Endothelial cell of umbilical vein (primary cell): Measurements from ENCODE around the gene MTSS2. TPM values are rescaled to one million over a fixed set of nuclear protein-coding genes. Genes with fewer than 3 reads are reported as not detected.

Experiments
- BruUV-seq: library from RNA; stranded (reverse); fragments of 400-500 nt; replicated peaks from 2 replicates; lab custom pipeline; 2021; lab: Mats Ljungman, UMichigan
- CTCF ChIA-PET: fragments of 300-600, 350-600 bp; sonication (Branson Sonifier 250); formaldehyde crosslinking; loops from one replicate; lab custom pipeline; 2021; ENCODE audit warnings: antibody characterized with exemption, inconsistent platforms; lab: Charles Lee
- POLR2A ChIA-PET: fragments of 300-600, 350-600 bp; sonication (Branson Sonifier 250); formaldehyde crosslinking; loops from one replicate; lab custom pipeline; 2021; ENCODE audit warnings: antibody characterized with exemption, inconsistent platforms; lab: Charles Lee
- DNase-seq: peaks from one replicate; pipeline ENCODE4 v3.0.0-alpha.2; 2011; ENCODE audit warnings: low read depth, low spot score
- FAIRE-seq: peaks from 2 replicates; lab custom pipeline; 2011; peaks lifted over from hg19 to GRCh38; lab: Jason Lieb, UNC
- H2AFZ ChIP-seq: 2 replicates; pipeline ENCODE4 v1.6.0; 2012; ENCODE audit warnings: low read depth, low read length, control low read depth, inconsistent platforms
- H3K27ac ChIP-seq: 2 replicates; pipeline ENCODE4 v1.5.1; 2011; ENCODE audit warnings: low read depth, mild to moderate bottlenecking, control low read depth, low read length, moderate library complexity; ENCODE audit not compliant: insufficient read depth
- H3K27me3 ChIP-seq, 2 experiments: 2 replicates each; pipeline versions ENCODE4 v1.6.0 to v1.6.1; 2011; ENCODE audit warnings: low read length in 2 of 2, mixed read lengths in 1 of 2; ENCODE audit not compliant: control insufficient read depth in 2 of 2, insufficient read depth in 2 of 2
- H3K36me3 ChIP-seq, 2 experiments: 2 replicates in 1 of 2; 3 replicates in 1 of 2; pipeline ENCODE4 v1.5.1; 2011; ENCODE audit warnings: low read length in 2 of 2, mild to moderate bottlenecking in 1 of 2, moderate library complexity in 1 of 2; ENCODE audit not compliant: control insufficient read depth in 2 of 2, insufficient read depth in 2 of 2; ENCODE audit errors: extremely low read depth in 1 of 2
- H3K4me1 ChIP-seq: 3 replicates; pipeline ENCODE4 v1.5.1; 2011; ENCODE audit warnings: mild to moderate bottlenecking, low read length; ENCODE audit not compliant: control insufficient read depth, insufficient read depth; ENCODE audit errors: extremely low read depth
- H3K4me2 ChIP-seq: 2 replicates; pipeline ENCODE4 v1.6.1; 2011; ENCODE audit warnings: low read length, control low read depth, mixed read lengths; ENCODE audit not compliant: insufficient read depth
- H3K4me3 ChIP-seq, 3 experiments: fragments of 200-600 bp in 1 of 3; sonication (generic), shearing (Covaris generic) in 1 of 3; replicated peaks in 1 of 3; 2 replicates each; pipeline ENCODE4 v1.5.1; 2011 to 2016; ENCODE audit warnings: control low read depth in 3 of 3, low read length in 3 of 3, mild to moderate bottlenecking in 2 of 3, inconsistent platforms in 1 of 3, low read depth in 1 of 3, moderate library complexity in 1 of 3; ENCODE audit not compliant: insufficient read depth in 1 of 3
- H3K79me2 ChIP-seq: 2 replicates; pipeline ENCODE4 v1.6.0; 2012; ENCODE audit warnings: low read length, inconsistent platforms; ENCODE audit not compliant: control insufficient read depth, insufficient read depth
- H3K9ac ChIP-seq: replicated peaks from 2 replicates; pipeline ENCODE3; 2011; ENCODE audit warnings: low read length, control low read depth; ENCODE audit not compliant: insufficient read depth; ENCODE audit errors: extremely low read depth
- H3K9me1 ChIP-seq: replicated peaks from 3 replicates; pipeline ENCODE4 v1.6.0; 2011; ENCODE audit warnings: mild to moderate bottlenecking, low read length; ENCODE audit not compliant: control insufficient read depth, insufficient read depth; ENCODE audit errors: extremely low read depth
- H3K9me3 ChIP-seq: replicated peaks from 2 replicates; pipeline ENCODE4 v1.5.1; 2012; ENCODE audit warnings: low read length, inconsistent platforms; ENCODE audit not compliant: control insufficient read depth, insufficient read depth
- H4K20me1 ChIP-seq: replicated peaks from 2 replicates; pipeline ENCODE3; 2011; ENCODE audit warnings: mild to moderate bottlenecking, low read length; ENCODE audit not compliant: control insufficient read depth, insufficient read depth; ENCODE audit errors: extremely low read depth
- CTCF ChIP-seq, 2 donors: IDR thresholded peaks; 1 replicate in 1 of 2; 2 replicates in 1 of 2; pipeline ENCODE4 v1.5.1; 2011; ENCODE audit warnings: low read length in 2 of 2, mild to moderate bottlenecking in 2 of 2, moderate library complexity in 2 of 2, control low read depth in 1 of 2, inconsistent platforms in 1 of 2, low read depth in 1 of 2; ENCODE audit not compliant: insufficient read depth in 1 of 2; ENCODE audit errors: extremely low read depth in 1 of 2
- EZH2 ChIP-seq: IDR thresholded peaks from 2 replicates; pipeline ENCODE4 v1.6.1; 2012; ENCODE audit warnings: borderline replicate concordance, low read depth, mild to moderate bottlenecking, moderate library complexity, low read length, inconsistent platforms; ENCODE audit not compliant: severe bottlenecking
- FOS ChIP-seq: IDR thresholded peaks from 2 replicates; pipeline ENCODE4 v1.6.1; 2011; ENCODE audit warnings: mild to moderate bottlenecking, low read length, moderate library complexity, borderline replicate concordance; ENCODE audit not compliant: insufficient read depth
- GATA2 ChIP-seq: IDR thresholded peaks from 2 replicates; pipeline ENCODE4 v1.7.0; 2011; ENCODE audit warnings: low read depth, mild to moderate bottlenecking, moderate library complexity, mixed read lengths, low read length; ENCODE audit not compliant: insufficient read length, insufficient read depth
- JUN ChIP-seq: IDR thresholded peaks from 2 replicates; pipeline ENCODE4 v1.6.1; 2011; ENCODE audit warnings: borderline replicate concordance, low read depth; ENCODE audit not compliant: insufficient read length, insufficient read depth
- MAX ChIP-seq: IDR thresholded peaks from 2 replicates; pipeline ENCODE4 v1.6.1; 2011; ENCODE audit not compliant: insufficient read depth, insufficient read length
- MYC ChIP-seq: IDR thresholded peaks from one replicate; pipeline ENCODE4 v1.6.1; 2011; ENCODE audit warnings: mild to moderate bottlenecking, low read depth, low read length
- POLR2A ChIP-seq: IDR thresholded peaks from 2 replicates; pipeline ENCODE4 v1.6.1; 2012; ENCODE audit warnings: low read depth, mild to moderate bottlenecking, control low read depth, low read length
- POLR2AphosphoS5 ChIP-seq: IDR thresholded peaks from 2 replicates; pipeline ENCODE4 v1.6.1; 2012; ENCODE audit warnings: low read depth, mild to moderate bottlenecking, control low read depth, low read length, moderate library complexity; ENCODE audit not compliant: insufficient read depth
- dilution Hi-C: fragments of 300-500 bp; cut with MboI; formaldehyde crosslinking; loops from one replicate; pipeline ENCODE4 v1.15.0; 2019; ENCODE audit warnings: low sequenced_read_pairs; ENCODE audit not compliant: extremely low pct_ligation_motif_present
- intact Hi-C: fragments of 100-400 bp; cut with micrococcal nuclease; formaldehyde crosslinking; loops from one replicate; pipeline ENCODE4 v1.10.0; 2022
- polyA plus RNA-seq, 4 experiments: library from polyadenylated mRNA; depleted of rRNA in 3 of 4; stranded (reverse) in 3 of 4; unstranded in 1 of 4; fragments of >200 nt; gene quantifications; 2 replicates each; pipeline versions ENCODE4 v1.2.1 to v1.2.3, GENCODE V29; 2011 to 2012; ENCODE audit warnings: missing spikeins in 1 of 4
- total RNA-seq: library from RNA; stranded (reverse); gene quantifications from 2 replicates; pipeline ENCODE4 v1.2.3, GENCODE V29; 2021

MTSS2 gene
- total and polyA plus RNA-seq, 2 donors (not counting 3 experiments of a cell fraction or from before 2014, with no cell fraction given), result 38.4 to 42.3 TPM

- ChIA-PET POLR2A (no interaction called here), CTCF (interaction anchor here (2.8 kb wide), 1 partner anchor 101 kb away, joined by 9 read pairs; no protein-coding TSS in a partner anchor)
- peaks cover 3 to 28% of the 10 kb centered on the region in 2 experiments for H3K36me3 ChIP-seq
- H4K20me1 ChIP-seq, result no peaks in the 10 kb centered on the region
- H3K9me3 ChIP-seq, result no peaks in the 10 kb centered on the region
- FAIRE-seq (no peak), DNase-seq (no peak)
- no peak overlapping the region for H3K9ac ChIP-seq
- H3K27ac ChIP-seq, result no peak overlapping the region
- peaks cover 3% of the 10 kb centered on the region for H3K4me1 ChIP-seq
- no TSS peak for BruUV-seq
- no peaks in the 10 kb centered on the region for H3K79me2 ChIP-seq
- H3K4me2 ChIP-seq, result no peak overlapping the region
- H2AFZ ChIP-seq, result no peak overlapping the region
- no peaks in the 10 kb centered on the region for H3K9me1 ChIP-seq
- H3K27me3 ChIP-seq, result no peaks in the 10 kb centered on the region
- intact Hi-C loops, result no loop called here
- no peak for TF ChIP-seq EZH2
- no peak for TF ChIP-seq POLR2A
- TF ChIP-seq GATA2, result no peak
- no peak for TF ChIP-seq JUN
- TF ChIP-seq CTCF (IDR thresholded peaks at IDR 0.05; ENCODE audit: extremely low read depth in 1 of 2, insufficient read depth in 1 of 2, low read depth in 1 of 2, low read length in 2 of 2), result no peak
- TF ChIP-seq FOS, result no peak
- no peak for TF ChIP-seq POLR2AphosphoS5
- TF ChIP-seq MYC, result no peak
- TF ChIP-seq MAX, result no peak
- H3K4me3 ChIP-seq, result no peak overlapping the region
- dilution Hi-C loops, result loop anchor here (25.0 kb wide), 1 partner anchor 133 kb away; no protein-coding TSS in a partner anchor
Measured at GRCh38 chr16:70670175-70670574, 15.7 kb downstream of the MTSS2 start.
